Duodenal mucosa (tissue), 2 donors: Measurements from ENCODE around the gene WLS.

ENCODE experiments used
- H3K27ac ChIP-seq: one replicate; pipeline ENCODE4 v1.7.0; 2013; ENCODE audit warnings: low read depth, low read length
- H3K27me3 ChIP-seq, 2 donors: one replicate each; pipeline ENCODE4 v1.7.0; 2013; ENCODE audit warnings: low read length in 2 of 2, control low read depth in 1 of 2; ENCODE audit not compliant: insufficient read depth in 2 of 2, control insufficient read depth in 1 of 2
- H3K36me3 ChIP-seq, 2 donors: one replicate each; pipeline ENCODE4 v1.7.0; 2013; ENCODE audit warnings: low read length in 2 of 2, control low read depth in 1 of 2; ENCODE audit not compliant: insufficient read depth in 2 of 2, control insufficient read depth in 1 of 2
- H3K4me1 ChIP-seq, 2 donors: one replicate each; pipeline ENCODE4 v1.7.0; 2013; ENCODE audit warnings: low read length in 2 of 2, control low read depth in 1 of 2; ENCODE audit not compliant: insufficient read depth in 2 of 2, control insufficient read depth in 1 of 2
- H3K4me3 ChIP-seq, 2 donors: one replicate each; pipeline ENCODE4 v1.7.0; 2013; ENCODE audit warnings: low read length in 2 of 2, low read depth in 1 of 2
- H3K9ac ChIP-seq, 2 donors: one replicate each; pipeline ENCODE4 v1.7.0; 2013; ENCODE audit warnings: low read length in 2 of 2, low read depth in 1 of 2
- H3K9me3 ChIP-seq, 2 donors: one replicate each; pipeline ENCODE4 v1.7.0; 2013; ENCODE audit warnings: low read length in 2 of 2, control low read depth in 1 of 2; ENCODE audit not compliant: control insufficient read depth in 1 of 2

Gene WLS

DNA sequence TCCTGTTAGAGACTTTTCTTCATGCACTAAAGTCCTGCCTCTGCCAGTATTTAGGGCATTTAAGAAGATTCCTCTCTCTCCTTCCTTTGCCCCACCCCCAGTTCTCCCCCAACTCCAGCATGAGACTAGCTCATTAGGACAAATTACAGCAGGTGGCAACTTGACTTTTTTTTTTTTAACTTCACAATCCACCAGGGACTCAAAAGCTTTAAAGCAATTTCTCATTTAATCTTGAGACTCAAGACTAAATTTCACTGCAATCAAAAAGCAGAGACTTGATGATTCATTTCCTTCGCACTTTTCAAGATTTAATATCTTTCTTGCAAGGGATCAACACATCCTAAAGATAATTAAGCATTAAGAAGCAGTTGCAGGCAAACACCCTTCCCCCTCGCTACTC, 74.9 kb downstream of the WLS start:
- no peak overlapping the region for H3K27ac ChIP-seq
- H3K4me1 ChIP-seq: no peaks in the 10 kb centered on the region
- H3K9me3 ChIP-seq: no peaks in the 10 kb centered on the region
- H3K36me3 ChIP-seq: peaks cover 0 to 21% of the 10 kb centered on the region in 2 donors
- no peaks in the 10 kb centered on the region for H3K27me3 ChIP-seq
- no peak overlapping the region for H3K4me3 ChIP-seq
- H3K9ac ChIP-seq: no peak overlapping the region

DNA sequence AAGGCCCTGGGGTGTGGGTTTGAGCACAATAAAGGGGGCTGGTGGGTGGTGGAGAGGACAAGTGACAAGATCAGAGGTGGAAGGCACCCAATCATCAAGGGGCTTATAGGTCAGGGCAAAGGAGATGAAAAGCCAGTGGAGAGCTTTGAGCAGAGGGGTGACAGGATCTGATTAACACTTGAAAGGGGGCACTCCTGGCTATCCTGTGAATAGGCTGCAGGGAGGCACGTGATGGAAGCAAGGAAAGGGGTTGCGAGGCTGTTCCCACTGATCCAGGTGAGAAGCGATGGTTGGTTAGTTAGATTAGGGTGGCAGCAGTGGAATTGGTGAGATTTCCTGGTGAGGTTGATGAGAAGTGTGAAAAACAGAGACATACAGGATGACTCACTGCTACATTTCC, 80.6 kb downstream of the WLS start:
- Histone ChIP-seq H3K27me3 (no peaks in the 10 kb centered on the region), H3K36me3 (peaks cover 12 to 47% of the 10 kb centered on the region in 2 donors), H3K27ac (no peak overlapping the region), H3K4me3 (no peak overlapping the region), H3K4me1 (no peaks in the 10 kb centered on the region), H3K9ac (no peak overlapping the region), H3K9me3 (no peaks in the 10 kb centered on the region)

DNA sequence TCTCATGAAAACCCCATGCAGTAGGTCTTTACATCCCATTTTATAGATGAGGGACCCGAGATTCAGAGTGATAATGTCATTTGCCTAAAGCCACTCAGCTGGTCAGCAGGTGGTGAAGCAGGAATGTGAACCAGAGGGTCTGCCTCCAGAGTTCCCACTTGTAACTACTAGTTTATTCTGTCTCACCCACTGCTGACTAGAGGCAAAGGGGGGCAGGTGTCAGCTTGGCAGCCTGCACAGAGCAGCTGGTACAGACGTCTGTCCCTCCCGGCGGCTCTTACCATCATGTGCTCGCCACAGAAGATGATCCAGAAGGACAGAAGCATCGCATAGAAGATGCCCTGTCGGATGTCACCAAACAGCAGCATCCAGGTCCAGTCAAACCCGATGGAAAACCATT, 82.4 kb downstream of the WLS start:
- H3K27ac ChIP-seq: no peak overlapping the region
- H3K9me3 ChIP-seq: no peaks in the 10 kb centered on the region

DNA sequence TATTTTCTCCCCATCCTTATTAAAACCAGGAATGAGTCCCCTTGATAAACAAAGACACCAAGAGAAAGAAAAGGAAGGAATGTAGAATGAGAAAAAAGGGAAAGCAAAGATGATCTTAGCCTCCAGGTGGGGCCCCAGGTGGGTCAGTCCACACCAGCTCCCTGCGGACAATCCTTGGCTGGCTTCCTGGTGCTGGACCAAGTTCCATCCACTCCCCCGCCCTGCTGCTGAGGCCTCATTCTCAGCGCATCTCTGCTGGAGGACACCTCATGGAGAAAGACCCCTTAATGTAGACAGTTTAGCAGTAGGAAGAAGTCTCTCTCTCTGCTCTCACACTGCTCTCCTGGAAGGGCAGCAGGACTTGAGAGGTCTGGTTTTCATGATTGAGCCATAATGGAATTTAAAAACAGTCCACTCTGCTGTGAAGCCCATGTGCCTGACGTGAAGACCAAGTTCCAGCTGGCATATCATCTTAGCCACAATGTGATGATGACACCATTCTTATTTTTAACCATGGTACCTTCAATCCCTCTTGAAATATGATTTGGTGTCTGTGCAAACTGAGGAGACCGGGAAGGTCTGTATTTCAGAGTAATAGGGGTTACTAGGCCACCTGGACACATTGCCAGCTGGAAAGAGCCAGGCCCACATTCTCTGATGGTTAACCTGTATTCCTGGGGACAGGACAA, 83.1 kb downstream of the WLS start:
- Histone ChIP-seq H3K4me3 (no peak overlapping the region), H3K9me3 (no peaks in the 10 kb centered on the region), H3K36me3 (peaks cover 12 to 43% of the 10 kb centered on the region in 2 donors), H3K27me3 (no peaks in the 10 kb centered on the region), H3K4me1 (peaks cover 13 to 18% of the 10 kb centered on the region in 2 donors), H3K27ac (no peak overlapping the region), H3K9ac (no peak overlapping the region)

More for the DNA sequence above, 82.4 kb downstream of the WLS start:
- H3K9ac ChIP-seq: no peak overlapping the region
- no peak overlapping the region for H3K4me3 ChIP-seq
- H3K4me1 ChIP-seq: peaks cover 10 to 14% of the 10 kb centered on the region in 2 donors
- peaks cover 12 to 47% of the 10 kb centered on the region in 2 donors for H3K36me3 ChIP-seq
- no peaks in the 10 kb centered on the region for H3K27me3 ChIP-seq

DNA sequence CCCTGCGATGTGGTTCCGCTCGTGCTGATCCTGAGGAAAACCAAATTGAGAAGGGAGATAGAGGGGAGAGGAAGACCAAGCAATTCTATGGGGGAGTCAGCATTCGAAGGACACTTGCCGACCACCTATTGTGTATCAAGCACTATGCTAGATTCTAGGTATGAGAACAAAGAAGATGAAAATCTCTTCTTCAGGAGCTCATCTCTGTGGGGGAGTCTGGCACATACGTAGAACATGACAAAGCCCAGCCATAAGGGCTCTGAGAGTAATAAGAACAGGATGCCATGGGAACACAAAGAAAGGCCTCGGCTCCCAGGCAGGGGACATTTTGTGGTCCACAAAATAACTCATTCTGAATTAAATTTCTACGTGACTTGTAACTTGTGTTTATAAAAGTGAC, 83.7 kb downstream of the WLS start:
- Histone ChIP-seq H3K27me3 (no peaks in the 10 kb centered on the region), H3K4me1 (peaks cover 14 to 18% of the 10 kb centered on the region in 2 donors), H3K9me3 (no peaks in the 10 kb centered on the region), H3K36me3 (peaks cover 12 to 37% of the 10 kb centered on the region in 2 donors), H3K9ac (no peak overlapping the region), H3K4me3 (no peak overlapping the region), H3K27ac (no peak overlapping the region)

DNA sequence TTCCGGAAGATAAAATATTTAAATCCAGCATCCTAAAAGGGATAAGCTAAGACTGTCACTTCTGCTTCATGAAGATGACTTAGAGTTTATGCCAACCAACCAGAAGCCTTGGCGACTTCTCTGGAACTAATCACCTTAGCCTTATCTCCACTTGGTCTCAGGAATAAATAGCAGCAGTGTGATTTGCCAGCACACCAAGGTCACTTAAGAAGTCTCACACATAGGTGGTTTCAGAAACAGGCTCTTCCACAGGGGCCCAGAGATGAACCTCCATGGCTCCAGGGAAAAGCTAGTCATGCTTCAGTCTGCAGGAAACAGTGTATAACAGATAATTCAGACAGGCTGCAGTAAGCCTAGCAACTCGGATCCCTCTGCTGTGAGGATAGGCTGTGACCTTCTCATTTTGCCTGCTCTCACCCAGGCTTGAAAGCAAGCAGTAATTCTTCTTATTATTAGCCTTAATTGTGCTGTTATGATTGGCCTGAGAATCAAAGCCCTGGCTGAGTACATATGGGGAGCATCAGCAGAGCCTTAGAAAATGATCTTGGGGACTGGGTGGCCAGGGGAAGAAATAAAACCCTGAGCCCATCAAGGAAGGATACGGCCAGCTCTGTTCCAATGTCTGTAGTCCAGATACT, 84.7 kb downstream of the WLS start:
- peaks cover 12 to 34% of the 10 kb centered on the region in 2 donors for H3K36me3 ChIP-seq
- no peak overlapping the region for H3K4me3 ChIP-seq
- H3K27ac ChIP-seq: no peak overlapping the region

DNA sequence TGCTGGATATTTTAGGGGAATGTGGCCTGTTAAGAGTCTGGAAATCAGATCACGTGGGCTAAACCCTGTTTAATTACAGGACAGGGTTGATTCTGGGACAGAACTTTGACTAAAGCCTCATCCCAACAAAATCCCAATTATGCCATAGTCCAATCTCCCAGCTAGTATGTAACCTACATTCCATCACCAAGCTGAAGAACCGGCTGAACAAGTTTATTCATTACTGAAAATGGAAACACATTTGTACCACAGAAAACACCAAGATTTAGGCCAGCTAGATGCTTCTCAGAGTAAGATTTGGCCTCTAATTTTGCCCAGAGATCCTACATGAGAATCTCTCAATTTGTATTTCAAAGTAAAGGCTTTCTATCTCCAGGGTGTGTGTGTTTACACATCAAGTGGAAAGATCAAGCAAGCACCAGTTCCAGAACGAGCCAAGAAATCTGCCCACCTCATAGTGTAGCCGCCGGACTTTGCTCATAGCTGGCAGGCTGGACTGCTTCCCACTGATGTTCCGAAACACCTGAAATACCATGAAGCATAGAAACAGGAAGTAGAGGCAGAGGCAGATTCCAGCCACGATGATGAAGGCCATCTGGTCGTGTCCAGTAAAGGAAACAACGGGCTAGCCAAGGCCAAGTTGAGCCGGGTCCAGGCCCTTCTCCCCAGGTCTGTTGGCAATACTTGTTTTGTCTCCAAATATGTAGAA, 86.8 kb downstream of the WLS start:
- Histone ChIP-seq H3K27me3 (no peaks in the 10 kb centered on the region), H3K9ac (no peak overlapping the region), H3K9me3 (no peaks in the 10 kb centered on the region), H3K4me3 (peak overlapping the region in 1 of 2 donors; percentile 13), H3K27ac (peak overlapping the region; percentile 15), H3K4me1 (peaks cover 18 to 27% of the 10 kb centered on the region in 2 donors), H3K36me3 (peaks cover 12 to 29% of the 10 kb centered on the region in 2 donors)

More for the DNA sequence above, 84.7 kb downstream of the WLS start:
- no peaks in the 10 kb centered on the region for H3K9me3 ChIP-seq
- peaks cover 18 to 19% of the 10 kb centered on the region in 2 donors for H3K4me1 ChIP-seq
- no peak overlapping the region for H3K9ac ChIP-seq
- no peaks in the 10 kb centered on the region for H3K27me3 ChIP-seq

DNA sequence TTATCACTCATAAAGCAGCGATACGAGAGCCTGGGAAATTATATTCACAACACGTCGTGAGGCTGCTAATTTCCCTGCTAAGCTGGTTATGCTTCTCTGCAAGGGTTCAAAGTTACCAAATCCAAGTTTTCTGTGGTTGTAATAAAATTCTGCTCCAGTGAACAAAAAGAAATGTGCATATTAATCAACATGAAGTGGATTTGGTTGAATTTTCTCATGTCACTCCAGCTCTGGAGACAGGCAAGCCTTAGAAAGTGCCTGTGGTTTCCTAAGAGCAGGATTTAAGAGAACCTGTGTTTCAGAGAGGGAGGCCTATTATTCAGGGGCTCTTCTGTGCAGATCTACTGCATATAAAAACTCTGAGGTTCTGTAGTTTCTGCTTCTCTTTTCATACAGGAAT, 87.5 kb downstream of the WLS start:
- Histone ChIP-seq H3K36me3 (peaks cover 9 to 22% of the 10 kb centered on the region in 2 donors), H3K4me3 (peak overlapping the region in 1 of 2 donors; percentile 13), H3K27me3 (no peaks in the 10 kb centered on the region), H3K4me1 (peaks cover 18 to 27% of the 10 kb centered on the region in 2 donors), H3K9ac (no peak overlapping the region), H3K9me3 (no peaks in the 10 kb centered on the region), H3K27ac (no peak overlapping the region)

DNA sequence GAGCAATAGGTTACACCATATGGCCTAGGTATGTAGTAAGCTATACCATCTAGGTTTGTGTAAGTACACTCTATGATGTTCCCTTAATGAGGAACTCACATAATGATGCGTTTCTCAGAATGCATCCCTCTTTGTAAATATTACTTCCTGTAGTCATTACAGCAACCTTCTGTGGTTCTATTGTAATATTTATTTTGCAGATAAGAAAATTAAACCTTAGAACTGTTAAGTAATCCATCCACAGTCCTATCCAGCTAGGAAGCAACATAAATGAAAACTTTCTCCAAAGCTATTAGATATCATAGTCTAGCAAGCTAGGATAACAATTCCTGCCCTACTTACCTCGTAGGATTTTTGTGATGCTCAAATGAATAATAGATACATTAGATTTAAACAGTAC, 88.7 kb downstream of the WLS start:
- peaks cover 18 to 27% of the 10 kb centered on the region in 2 donors for H3K4me1 ChIP-seq
- no peak overlapping the region for H3K9ac ChIP-seq
- no peaks in the 10 kb centered on the region for H3K9me3 ChIP-seq
- no peaks in the 10 kb centered on the region for H3K27me3 ChIP-seq
- H3K36me3 ChIP-seq: peaks cover 0 to 17% of the 10 kb centered on the region in 2 donors
- no peak overlapping the region for H3K27ac ChIP-seq
- no peak overlapping the region for H3K4me3 ChIP-seq

DNA sequence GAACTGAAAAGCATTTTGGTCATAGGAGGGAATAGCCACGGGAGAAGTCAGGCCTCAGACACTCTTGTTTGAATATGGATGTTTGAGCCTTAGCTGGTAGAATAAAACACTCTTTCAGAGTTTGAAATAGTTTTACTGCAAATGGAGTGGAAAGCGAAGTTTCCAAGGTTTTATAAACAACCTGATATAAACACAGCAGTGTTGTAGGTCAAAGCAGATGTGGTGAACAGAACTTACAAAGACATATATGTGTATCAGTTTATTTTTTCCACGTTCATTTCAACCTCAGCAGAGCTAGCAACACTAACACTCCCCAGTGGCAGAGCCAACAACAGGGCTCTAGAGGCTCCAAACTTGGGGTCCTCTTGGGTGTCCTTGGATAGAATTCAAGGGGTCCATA, 89.9 kb downstream of the WLS start:
- H3K27ac ChIP-seq: peak overlapping the region; percentile 33
- H3K9ac ChIP-seq: no peak overlapping the region

More for the DNA sequence above, 89.9 kb downstream of the WLS start:
- no peaks in the 10 kb centered on the region for H3K9me3 ChIP-seq
- H3K27me3 ChIP-seq: no peaks in the 10 kb centered on the region
- H3K4me3 ChIP-seq: no peak overlapping the region
- H3K4me1 ChIP-seq: peaks cover 18 to 27% of the 10 kb centered on the region in 2 donors
- H3K36me3 ChIP-seq: peaks cover 0 to 18% of the 10 kb centered on the region in 2 donors
